HEK293 (cell line): ENCODE data around the gene TK1.
A peak's percentile ranks its signal among the peaks of the same experiment; 100 is the strongest.

ENCODE experiments used
- CTCF ChIA-PET: fragments of 350-600 bp; formaldehyde crosslinking; extraction: SDS; loops from one replicate; lab custom pipeline; 2021; ENCODE audit warnings: antibody characterized with exemption; lab: Yijun Ruan, JAX
- POLR2A ChIA-PET: fragments of 300-600 bp; formaldehyde crosslinking; extraction: SDS; loops from one replicate; lab custom pipeline; 2020; ENCODE audit warnings: antibody characterized with exemption, inconsistent platforms; lab: Yijun Ruan, JAX
- H3K27ac ChIP-seq: fragments of 200-500 bp; sonication (Bioruptor generic); 2 replicates; pipeline ENCODE4 v1.5.1; 2014; ENCODE audit warnings: low read depth, low read length, control low read depth, inconsistent platforms; ENCODE audit errors: extremely low read depth
- H3K36me3 ChIP-seq, 2 experiments: fragments of 200-500 bp in 1 of 2; sonication (Bioruptor generic) in 1 of 2; 1 replicate in 1 of 2; 2 replicates in 1 of 2; pipeline ENCODE4 v1.5.1; 2014 to 2017; ENCODE audit warnings: inconsistent platforms in 2 of 2, low read length in 2 of 2; ENCODE audit not compliant: control insufficient read depth in 2 of 2, insufficient read depth in 1 of 2
- H3K4me1 ChIP-seq: fragments of 200-500 bp; sonication (Bioruptor generic); 2 replicates; pipeline ENCODE4 v1.5.1; 2014; ENCODE audit warnings: mild to moderate bottlenecking, low read length, inconsistent platforms; ENCODE audit not compliant: control insufficient read depth, insufficient read depth
- H3K4me3 ChIP-seq: 2 replicates; pipeline ENCODE4 v1.5.1; 2011; ENCODE audit warnings: low read depth, mild to moderate bottlenecking, control low read depth, low read length, moderate library complexity
- H3K9me3 ChIP-seq: fragments of 200-500 bp; sonication (Bioruptor generic); 2 replicates; pipeline ENCODE4 v1.5.1; 2014; ENCODE audit warnings: low read depth, low read length, inconsistent platforms; ENCODE audit not compliant: control insufficient read depth, insufficient read depth
- EGR2 ChIP-seq: fragments of 450-650 bp; formaldehyde crosslinking; IDR thresholded peaks from 2 replicates; pipeline ENCODE4 v1.5.1; 2016; ENCODE audit warnings: low read depth, missing biosample characterization, missing genetic modification characterization
- GLI4 ChIP-seq: fragments of 450-650 bp; formaldehyde crosslinking; IDR thresholded peaks from 2 replicates; pipeline ENCODE4 v1.5.1; 2016; ENCODE audit warnings: missing biosample characterization, missing genetic modification characterization
- HOXD13 ChIP-seq: sonication (generic); formaldehyde crosslinking; IDR thresholded peaks from 2 replicates; pipeline ENCODE4 v1.8.0; 2022; ENCODE audit warnings: missing genetic modification reagents, borderline replicate concordance
- IKZF3 ChIP-seq: fragments of 450-650 bp; IDR thresholded peaks from 2 replicates; pipeline ENCODE4 v1.5.0; 2018; ENCODE audit warnings: missing biosample characterization, mild to moderate bottlenecking, missing genetic modification characterization, moderate library complexity
- MZF1 ChIP-seq: fragments of 450-650 bp; formaldehyde crosslinking; IDR thresholded peaks from 2 replicates; pipeline ENCODE4 v1.5.1; 2017; ENCODE audit warnings: missing biosample characterization, missing genetic modification characterization, borderline replicate concordance
- YY2 ChIP-seq: fragments of 450-650 bp; formaldehyde crosslinking; IDR thresholded peaks from 2 replicates; pipeline ENCODE4 v1.5.1; 2016; ENCODE audit warnings: missing biosample characterization, missing genetic modification characterization
- ZBTB48 ChIP-seq: fragments of 450-650 bp; formaldehyde crosslinking; IDR thresholded peaks from 2 replicates; pipeline ENCODE4 v1.5.1; 2016; ENCODE audit warnings: missing biosample characterization, missing genetic modification characterization
- ZEB2 ChIP-seq: fragments of 450-650 bp; formaldehyde crosslinking; IDR thresholded peaks from 2 replicates; pipeline ENCODE4 v1.5.1; 2016; ENCODE audit warnings: missing biosample characterization, missing genetic modification characterization
- ZFP37 ChIP-seq: fragments of 450-650 bp; formaldehyde crosslinking; IDR thresholded peaks from 2 replicates; pipeline ENCODE4 v1.5.1; 2016; ENCODE audit warnings: missing biosample characterization, missing genetic modification characterization
- ZIC2 ChIP-seq: fragments of 450-650 bp; formaldehyde crosslinking; IDR thresholded peaks from 2 replicates; pipeline ENCODE4 v1.5.1; 2016; ENCODE audit warnings: missing biosample characterization, missing genetic modification characterization
- ZNF155 ChIP-seq: fragments of 450-650 bp; formaldehyde crosslinking; IDR thresholded peaks from 2 replicates; pipeline ENCODE4 v1.5.1; 2016; ENCODE audit warnings: missing biosample characterization, missing genetic modification characterization
- ZNF2 ChIP-seq: fragments of 450-650 bp; formaldehyde crosslinking; IDR thresholded peaks from 2 replicates; pipeline ENCODE4 v1.5.1; 2016; ENCODE audit warnings: missing biosample characterization, missing genetic modification characterization
- ZNF223 ChIP-seq: fragments of 450-650 bp; formaldehyde crosslinking; IDR thresholded peaks from 2 replicates; pipeline ENCODE4 v1.5.1; 2016; ENCODE audit warnings: missing biosample characterization, missing genetic modification characterization
- ZNF23 ChIP-seq: fragments of 450-650 bp; formaldehyde crosslinking; IDR thresholded peaks from 2 replicates; pipeline ENCODE4 v1.5.1; 2016; ENCODE audit warnings: missing biosample characterization, missing genetic modification characterization, borderline replicate concordance
- ZNF341 ChIP-seq: fragments of 450-650 bp; formaldehyde crosslinking; IDR thresholded peaks from 2 replicates; pipeline ENCODE4; 2016; ENCODE audit warnings: low read depth, missing biosample characterization, missing genetic modification characterization
- ZNF48 ChIP-seq: fragments of 450-650 bp; formaldehyde crosslinking; IDR thresholded peaks from 2 replicates; pipeline ENCODE4 v1.5.1; 2016; ENCODE audit warnings: missing biosample characterization, missing genetic modification characterization
- ZNF501 ChIP-seq: fragments of 450-650 bp; formaldehyde crosslinking; IDR thresholded peaks from 2 replicates; pipeline ENCODE4 v1.5.1; 2016; ENCODE audit warnings: missing biosample characterization, missing genetic modification characterization
- ZNF544 ChIP-seq: fragments of 450-650 bp; formaldehyde crosslinking; IDR thresholded peaks from 2 replicates; pipeline ENCODE4 v1.5.0; 2017; ENCODE audit warnings: missing biosample characterization, missing genetic modification characterization
- ZNF571 ChIP-seq: fragments of 450-650 bp; formaldehyde crosslinking; IDR thresholded peaks from 2 replicates; pipeline ENCODE4 v1.5.0; 2017; ENCODE audit warnings: missing biosample characterization, missing genetic modification characterization
- ZNF624 ChIP-seq: fragments of 450-650 bp; formaldehyde crosslinking; IDR thresholded peaks from 2 replicates; pipeline ENCODE4 v1.5.1; 2017; ENCODE audit warnings: missing biosample characterization, missing genetic modification characterization
- ZNF658 ChIP-seq: fragments of 450-650 bp; formaldehyde crosslinking; IDR thresholded peaks from 2 replicates; pipeline ENCODE4; 2016; ENCODE audit warnings: missing biosample characterization, missing genetic modification characterization
- ZNF707 ChIP-seq: fragments of 450-650 bp; formaldehyde crosslinking; IDR thresholded peaks from 2 replicates; pipeline ENCODE4 v1.5.1; 2016; ENCODE audit warnings: missing biosample characterization, missing genetic modification characterization
- ZNF747 ChIP-seq: fragments of 450-650 bp; formaldehyde crosslinking; IDR thresholded peaks from 2 replicates; pipeline ENCODE4 v1.5.1; 2016; ENCODE audit warnings: missing biosample characterization, missing genetic modification characterization
- ZSCAN30 ChIP-seq: fragments of 450-650 bp; IDR thresholded peaks from 2 replicates; pipeline ENCODE4 v1.5.1; 2018; ENCODE audit warnings: missing biosample characterization, mild to moderate bottlenecking, missing genetic modification characterization, moderate library complexity
- TF ChIP-seq, protein P1 (sequence below): fragments of 450-650 bp; formaldehyde crosslinking; IDR thresholded peaks from 2 replicates; pipeline ENCODE4 v1.5.1; 2016; ENCODE audit warnings: missing biosample characterization, missing genetic modification characterization
- TF ChIP-seq, protein P2 (sequence below): fragments of 450-650 bp; formaldehyde crosslinking; IDR thresholded peaks from 2 replicates; pipeline ENCODE4 v1.5.1; 2016; ENCODE audit warnings: missing biosample characterization, missing genetic modification characterization
- TF ChIP-seq, protein P3 (sequence below): fragments of 450-650 bp; formaldehyde crosslinking; IDR thresholded peaks from 2 replicates; pipeline ENCODE4 v1.5.1; 2016; ENCODE audit warnings: missing biosample characterization, missing genetic modification characterization
- TF ChIP-seq, protein P4 (sequence below): fragments of 450-650 bp; formaldehyde crosslinking; IDR thresholded peaks from 2 replicates; pipeline ENCODE4 v1.5.1; 2016; ENCODE audit warnings: missing biosample characterization, missing genetic modification characterization

The TK1 gene

DNA sequence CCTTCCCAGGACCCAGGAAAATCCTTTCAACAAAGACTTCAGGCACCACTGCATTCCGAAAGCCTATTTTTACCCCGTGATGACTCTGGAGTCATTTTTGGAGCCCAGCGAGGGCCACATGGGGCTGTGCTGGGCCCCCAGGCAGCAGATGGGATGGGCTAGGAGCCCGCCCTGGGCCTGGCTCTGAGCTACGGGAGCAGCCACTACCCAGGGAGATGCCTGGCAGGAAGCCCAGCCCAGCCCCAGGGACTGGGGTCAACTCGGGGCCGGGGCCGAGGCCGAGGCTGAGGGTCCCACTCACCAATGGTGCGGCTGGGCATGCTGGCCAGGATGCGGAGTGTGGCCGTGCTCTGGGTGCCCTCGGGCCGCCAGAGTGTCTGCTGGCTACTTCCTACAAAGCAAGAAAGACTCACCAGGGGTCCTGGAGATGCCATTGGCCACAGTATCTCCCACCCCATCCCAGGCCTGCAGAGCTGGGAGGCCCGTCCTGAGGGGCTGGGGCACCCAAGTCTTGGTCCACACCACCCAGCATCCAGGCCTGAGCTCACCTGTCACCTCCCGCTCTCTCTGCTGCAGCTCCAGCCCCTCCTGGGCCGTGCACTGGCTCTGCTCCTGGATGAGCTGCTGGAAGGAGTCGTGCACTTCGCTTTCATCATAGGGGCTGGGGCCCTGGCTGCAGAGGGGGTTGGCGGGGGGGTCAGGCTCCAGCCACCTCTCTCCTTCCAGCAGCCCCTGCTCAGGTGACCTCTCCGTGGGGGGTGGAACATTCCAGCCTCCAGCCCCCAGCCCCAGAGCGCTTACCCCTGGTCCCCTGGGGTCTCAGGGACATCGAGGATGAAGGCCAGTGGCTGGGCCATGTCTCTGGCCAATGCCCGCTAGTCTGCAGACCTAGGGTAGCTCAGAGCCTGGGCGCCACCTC, 60.6 kb downstream of the TK1 start (continued):
- no peak for TF ChIP-seq ZNF658 (tag by site-specific recombination)
- no peak for TF ChIP-seq HOXD13 (CRISPR knock-in tag)
- TF ChIP-seq ZNF155 = no peak
- TF ChIP-seq ZNF571 = no peak
- TF ChIP-seq ZNF624 (tag by site-specific recombination) = no peak
- no peak for TF ChIP-seq ZNF341
- TF ChIP-seq ZIC2 = peak; percentile 76
- TF ChIP-seq, protein P1, sequence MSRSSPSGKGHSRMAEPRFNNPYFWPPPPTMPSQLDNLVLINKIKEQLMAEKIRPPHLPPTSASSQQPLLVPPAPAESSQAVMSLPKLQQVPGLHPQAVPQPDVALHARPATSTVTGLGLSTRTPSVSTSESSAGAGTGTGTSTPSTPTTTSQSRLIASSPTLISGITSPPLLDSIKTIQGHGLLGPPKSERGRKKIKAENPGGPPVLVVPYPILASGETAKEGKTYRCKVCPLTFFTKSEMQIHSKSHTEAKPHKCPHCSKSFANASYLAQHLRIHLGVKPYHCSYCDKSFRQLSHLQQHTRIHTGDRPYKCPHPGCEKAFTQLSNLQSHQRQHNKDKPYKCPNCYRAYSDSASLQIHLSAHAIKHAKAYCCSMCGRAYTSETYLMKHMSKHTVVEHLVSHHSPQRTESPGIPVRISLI = no peak

DNA sequence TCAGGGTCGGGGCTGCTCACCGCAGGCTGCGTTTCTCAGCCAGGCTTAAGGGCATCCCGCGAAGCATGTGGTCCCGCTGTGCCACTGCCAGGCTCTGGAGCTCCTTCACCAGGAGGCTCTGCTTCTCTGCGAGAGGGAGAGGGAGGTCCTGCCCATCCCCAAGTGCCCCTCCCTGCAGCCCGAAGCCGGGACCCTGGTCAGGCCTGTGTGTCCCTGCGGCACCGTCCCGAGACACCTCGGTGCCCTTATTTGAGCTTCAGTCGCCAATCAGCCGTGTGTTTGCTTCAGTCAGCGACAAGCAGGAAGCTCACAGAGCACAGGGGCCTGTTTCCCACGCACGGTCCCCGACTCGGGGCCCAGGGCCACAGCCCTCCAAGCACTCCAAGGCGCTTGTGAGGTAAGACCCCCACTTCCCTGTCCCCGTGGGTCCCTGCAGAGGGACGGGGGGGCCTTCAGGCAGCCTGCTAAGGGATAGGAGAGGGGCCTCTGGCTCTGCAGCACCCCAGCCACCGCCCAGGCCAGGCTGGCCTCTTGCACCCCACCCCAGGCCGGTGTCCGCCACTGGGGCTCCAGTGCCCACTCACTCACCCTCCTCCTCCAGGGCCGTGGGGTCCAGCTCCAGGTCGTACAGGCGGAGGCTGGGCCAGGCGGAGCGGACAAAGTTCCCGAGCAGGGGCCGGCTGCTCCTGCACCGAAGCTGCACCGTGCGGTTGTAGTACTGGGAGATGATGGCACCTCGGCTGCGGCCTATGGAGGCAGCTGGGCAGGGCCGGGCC, 61.5 kb downstream of the TK1 start:
- ChIA-PET CTCF (interaction anchor here (0.6 to 2.2 kb wide), 6 partner anchors 9 to 1169 kb away, joined by 3 to 8 read pairs (median 3); no protein-coding TSS in a partner anchor), POLR2A (interaction anchor here (1.5 kb wide), 1 partner anchor 61 kb away, joined by 3 read pairs; the partner anchor contains the start of genes AFMID and TK1)
- peaks cover 7 to 21% of the 10 kb centered on the region in 2 experiments; a peak in 2 of 3 replicates for H3K36me3 ChIP-seq
- peaks cover 6% of the 10 kb centered on the region; the same call in 1 of the 2 replicates for H3K4me1 ChIP-seq
- no peak overlapping the region for H3K4me3 ChIP-seq
- no peak for TF ChIP-seq ZNF223 (tag by site-specific recombination)
- TF ChIP-seq, protein P2, sequence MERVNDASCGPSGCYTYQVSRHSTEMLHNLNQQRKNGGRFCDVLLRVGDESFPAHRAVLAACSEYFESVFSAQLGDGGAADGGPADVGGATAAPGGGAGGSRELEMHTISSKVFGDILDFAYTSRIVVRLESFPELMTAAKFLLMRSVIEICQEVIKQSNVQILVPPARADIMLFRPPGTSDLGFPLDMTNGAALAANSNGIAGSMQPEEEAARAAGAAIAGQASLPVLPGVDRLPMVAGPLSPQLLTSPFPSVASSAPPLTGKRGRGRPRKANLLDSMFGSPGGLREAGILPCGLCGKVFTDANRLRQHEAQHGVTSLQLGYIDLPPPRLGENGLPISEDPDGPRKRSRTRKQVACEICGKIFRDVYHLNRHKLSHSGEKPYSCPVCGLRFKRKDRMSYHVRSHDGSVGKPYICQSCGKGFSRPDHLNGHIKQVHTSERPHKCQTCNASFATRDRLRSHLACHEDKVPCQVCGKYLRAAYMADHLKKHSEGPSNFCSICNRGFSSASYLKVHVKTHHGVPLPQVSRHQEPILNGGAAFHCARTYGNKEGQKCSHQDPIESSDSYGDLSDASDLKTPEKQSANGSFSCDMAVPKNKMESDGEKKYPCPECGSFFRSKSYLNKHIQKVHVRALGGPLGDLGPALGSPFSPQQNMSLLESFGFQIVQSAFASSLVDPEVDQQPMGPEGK (tag by site-specific recombination) = no peak
- TF ChIP-seq ZNF747 (tag by site-specific recombination) = no peak
- TF ChIP-seq, protein P3, sequence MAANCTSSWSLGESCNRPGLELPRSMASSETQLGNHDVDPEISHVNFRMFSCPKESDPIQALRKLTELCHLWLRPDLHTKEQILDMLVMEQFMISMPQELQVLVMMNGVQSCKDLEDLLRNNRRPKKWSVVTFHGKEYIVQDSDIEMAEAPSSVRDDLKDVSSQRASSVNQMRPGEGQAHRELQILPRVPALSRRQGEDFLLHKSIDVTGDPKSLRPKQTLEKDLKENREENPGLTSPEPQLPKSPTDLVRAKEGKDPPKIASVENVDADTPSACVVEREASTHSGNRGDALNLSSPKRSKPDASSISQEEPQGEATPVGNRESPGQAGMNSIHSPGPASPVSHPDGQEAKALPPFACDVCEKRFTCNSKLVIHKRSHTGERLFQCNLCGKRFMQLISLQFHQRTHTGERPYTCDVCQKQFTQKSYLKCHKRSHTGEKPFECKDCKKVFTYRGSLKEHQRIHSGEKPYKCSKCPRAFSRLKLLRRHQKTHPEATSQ (tag by site-specific recombination) = no peak
- TF ChIP-seq ZNF2 (tag by site-specific recombination) = no peak
- no peak for TF ChIP-seq ZNF23
- no peak for TF ChIP-seq ZNF48
- TF ChIP-seq, protein P4, sequence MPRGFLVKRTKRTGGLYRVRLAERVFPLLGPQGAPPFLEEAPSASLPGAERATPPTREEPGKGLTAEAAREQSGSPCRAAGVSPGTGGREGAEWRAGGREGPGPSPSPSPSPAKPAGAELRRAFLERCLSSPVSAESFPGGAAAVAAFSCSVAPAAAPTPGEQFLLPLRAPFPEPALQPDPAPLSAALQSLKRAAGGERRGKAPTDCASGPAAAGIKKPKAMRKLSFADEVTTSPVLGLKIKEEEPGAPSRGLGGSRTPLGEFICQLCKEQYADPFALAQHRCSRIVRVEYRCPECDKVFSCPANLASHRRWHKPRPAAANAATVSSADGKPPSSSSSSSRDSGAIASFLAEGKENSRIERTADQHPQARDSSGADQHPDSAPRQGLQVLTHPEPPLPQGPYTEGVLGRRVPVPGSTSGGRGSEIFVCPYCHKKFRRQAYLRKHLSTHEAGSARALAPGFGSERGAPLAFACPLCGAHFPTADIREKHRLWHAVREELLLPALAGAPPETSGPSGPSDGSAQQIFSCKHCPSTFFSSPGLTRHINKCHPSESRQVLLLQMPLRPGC (tag by site-specific recombination) = no peak
- TF ChIP-seq ZNF501 (tag by site-specific recombination) = no peak
- no peak for TF ChIP-seq YY2 (tag by site-specific recombination)
- TF ChIP-seq EGR2 (tag by site-specific recombination) = no peak
- no peak for TF ChIP-seq ZEB2 (tag by site-specific recombination)
- TF ChIP-seq ZSCAN30 (tag by site-specific recombination) = no peak
- no peak for TF ChIP-seq GLI4 (tag by site-specific recombination)
- TF ChIP-seq MZF1 = no peak
- no peak for TF ChIP-seq ZFP37 (tag by site-specific recombination)
- TF ChIP-seq ZBTB48 = no peak
- no peak for TF ChIP-seq IKZF3 (tag by site-specific recombination)
- no peak for TF ChIP-seq ZNF707 (tag by site-specific recombination)
- TF ChIP-seq ZNF544 = no peak
- no peak overlapping the region for H3K27ac ChIP-seq
- no peaks in the 10 kb centered on the region for H3K9me3 ChIP-seq
